Endometrium (tissue), 2 donors: ENCODE data around the gene ANKRD6.

ENCODE experiments used
- FAIRE-seq: peaks from 2 replicates; lab custom pipeline; 2012; peaks lifted over from hg19 to GRCh38; lab: Jason Lieb, UNC
- donor health status: control.
- donor health status: control.

Gene ANKRD6

GRCh38 chr6:89564752-89565427 lies 131.9 kb downstream of the ANKRD6 start:
- no peak for FAIRE-seq

GRCh38 chr6:89566008-89566800 lies 133.3 kb downstream of the ANKRD6 start:
- no peak for FAIRE-seq

GRCh38 chr6:89566930-89567629 lies 134.1 kb downstream of the ANKRD6 start:
- no peak for FAIRE-seq

- no peak for FAIRE-seq
Measured at GRCh38 chr6:89567630-89568390, 134.9 kb downstream of the ANKRD6 start.

GRCh38 chr6:89574910-89575561 lies 142.1 kb downstream of the ANKRD6 start:
- no peak for FAIRE-seq

GRCh38 chr6:89575562-89575960 lies 142.6 kb downstream of the ANKRD6 start:
- no peak for FAIRE-seq

- no peak for FAIRE-seq
Measured at GRCh38 chr6:89580997-89581666, 148.2 kb downstream of the ANKRD6 start.

- FAIRE-seq, result no peak
Measured at GRCh38 chr6:89581689-89582088, 148.7 kb downstream of the ANKRD6 start.

- FAIRE-seq, result no peak
Measured at GRCh38 chr6:89582669-89583325, 149.8 kb downstream of the ANKRD6 start.

- no peak for FAIRE-seq
Measured at GRCh38 chr6:89583559-89583958, 150.6 kb downstream of the ANKRD6 start.

GRCh38 chr6:89584539-89584938 lies 151.6 kb downstream of the ANKRD6 start:
- no peak for FAIRE-seq

GRCh38 chr6:89585154-89585553 lies 152.2 kb downstream of the ANKRD6 start:
- FAIRE-seq, result no peak

GRCh38 chr6:89589297-89590025 lies 156.5 kb downstream of the ANKRD6 start:
- no peak for FAIRE-seq

GRCh38 chr6:89590133-89590532 lies 157.2 kb downstream of the ANKRD6 start:
- FAIRE-seq, result no peak

- no peak for FAIRE-seq
Measured at GRCh38 chr6:89591745-89592144, 158.8 kb downstream of the ANKRD6 start.

GRCh38 chr6:89596056-89596455 lies 163.1 kb downstream of the ANKRD6 start:
- no peak for FAIRE-seq

GRCh38 chr6:89596484-89596883 lies 163.5 kb downstream of the ANKRD6 start:
- FAIRE-seq, result no peak

GRCh38 chr6:89597372-89597771 lies 164.4 kb downstream of the ANKRD6 start:
- no peak for FAIRE-seq

GRCh38 chr6:89597988-89598387 lies 165.0 kb downstream of the ANKRD6 start:
- no peak for FAIRE-seq

GRCh38 chr6:89599727-89600126 lies 166.8 kb downstream of the ANKRD6 start:
- FAIRE-seq, result no peak
